Measurements from ENCODE around the gene ECE1.

DNA sequence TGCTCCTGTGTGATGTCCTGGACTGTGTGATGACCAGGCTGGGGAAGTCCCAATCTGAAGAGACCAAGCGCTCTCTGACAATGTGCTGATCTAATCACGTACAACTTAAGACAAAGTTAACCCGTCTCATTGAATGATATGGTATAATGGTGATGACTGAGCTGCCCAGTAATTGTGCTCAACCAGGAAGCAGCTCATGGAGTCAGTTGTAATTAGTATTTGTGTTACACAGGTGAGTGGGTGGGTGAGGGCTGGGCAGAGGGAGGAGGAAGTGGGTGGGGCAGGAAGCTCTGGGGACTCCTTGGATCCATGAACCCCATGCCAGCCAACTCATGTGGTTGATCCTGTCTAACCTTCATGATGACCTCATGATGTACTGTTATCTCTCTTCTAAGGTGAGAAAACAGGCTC lies 8.7 kb upstream of the ECE1 start:
- TF ChIP-seq ARNT (IDR thresholded peaks at IDR 0.05) = no peak
- no peak for TF ChIP-seq ELF4 (IDR thresholded peaks at IDR 0.05)
- no peak for TF ChIP-seq BHLHE40 (IDR thresholded peaks at IDR 0.05; ENCODE audit: borderline replicate concordance)
- TF ChIP-seq NFRKB (IDR thresholded peaks at IDR 0.05) = no peak
- TF ChIP-seq TARDBP (IDR thresholded peaks at IDR 0.05) = no peak
- no peak for TF ChIP-seq SP1 (IDR thresholded peaks at IDR 0.05)

All from HEK293T (cell line).